Lung (tissue), 12 donors: ENCODE data around the gene FSHB. TPM values are rescaled to one million over a fixed set of nuclear protein-coding genes. Genes with fewer than 3 reads are reported as not detected.

Source experiments
- ATAC-seq: fragments of 200-7000 bp; cut with Tn5 transposase; one replicate; pipeline ENCODE4 v1.9.1; 2020; ENCODE audit warnings: moderate number of reproducible peaks; ENCODE audit not compliant: insufficient read depth, low FRiP score
- DNase-seq, 3 donors: peaks; one replicate each; pipeline ENCODE4 v3.0.0-alpha.2; 2013 to 2017
- H3K27ac ChIP-seq, 2 donors: one replicate each; pipeline ENCODE4 v1.5.1; 2013; ENCODE audit warnings: mild to moderate bottlenecking in 2 of 2, moderate library complexity in 2 of 2, control low read depth in 1 of 2, inconsistent platforms in 1 of 2, low read depth in 1 of 2, low read length in 1 of 2
- H3K27me3 ChIP-seq, 3 donors: one replicate each; pipeline ENCODE4 v1.5.1; 2013; ENCODE audit warnings: low read length in 2 of 3; ENCODE audit not compliant: control insufficient read depth in 3 of 3, insufficient read depth in 3 of 3
- H3K36me3 ChIP-seq, 4 donors: one replicate each; pipeline ENCODE4 v1.5.1; 2013; ENCODE audit warnings: low read length in 4 of 4, mild to moderate bottlenecking in 1 of 4, moderate library complexity in 1 of 4; ENCODE audit not compliant: control insufficient read depth in 4 of 4, insufficient read depth in 4 of 4
- H3K4me1 ChIP-seq, 5 donors: one replicate each; pipeline ENCODE4 v1.5.1; 2013; ENCODE audit warnings: low read length in 5 of 5, mild to moderate bottlenecking in 2 of 5, moderate library complexity in 1 of 5; ENCODE audit not compliant: control insufficient read depth in 5 of 5, insufficient read depth in 5 of 5
- H3K4me3 ChIP-seq: one replicate; pipeline ENCODE4 v1.5.1; 2013; ENCODE audit warnings: mild to moderate bottlenecking, control low read depth, moderate library complexity
- H3K9ac ChIP-seq, 2 donors: one replicate each; pipeline ENCODE4 v1.5.1; 2013; ENCODE audit warnings: low read length in 2 of 2, control low read depth in 1 of 2; ENCODE audit not compliant: insufficient read depth in 1 of 2
- H3K9me3 ChIP-seq, 4 donors: one replicate each; pipeline ENCODE4 v1.5.1; 2013; ENCODE audit warnings: low read length in 3 of 4, mild to moderate bottlenecking in 1 of 4, moderate library complexity in 1 of 4; ENCODE audit not compliant: control insufficient read depth in 4 of 4, insufficient read depth in 3 of 4
- CTCF ChIP-seq: IDR thresholded peaks from 2 replicates; pipeline ENCODE4 v1.5.1; 2012; ENCODE audit warnings: mild to moderate bottlenecking; ENCODE audit errors: control extremely low read depth, extremely low read depth
- WGBS, 2 donors: extraction: QIAGEN DNeasy Blood & Tissue Kit; methylation state at CpG; one replicate each; pipeline ENCODE4 v1.1.7; 2013; 5-methylcytosine and 5-hydroxymethylcytosine counted together
- polyA plus RNA-seq, 2 donors: library from polyadenylated mRNA; stranded (reverse); fragments of 200-250 nt; gene quantifications; one replicate each; pipeline ENCODE4 v1.2.1, GENCODE V29; 2013
- total RNA-seq, 2 donors: library from RNA; depleted of rRNA in 1 of 2; stranded (reverse); fragments of >200 nt in 1 of 2; gene quantifications; one replicate each; pipeline ENCODE4 v1.2.1, GENCODE V29; 2014 to 2021
- donor health status: control.
- donor health status: control.
- donor health status: Bipolar disorder and iron deficiency.
- donor health status: healthy.
- donor health status: DM: yes; HTN: yes; CAD: no.

FSHB gene
- total and polyA plus RNA-seq, 4 donors: not detected

- Histone ChIP-seq H3K4me1 (no peaks in the 10 kb centered on the region), H3K36me3 (no peaks in the 10 kb centered on the region), H3K27me3 (no peaks in the 10 kb centered on the region), H3K27ac (no peak overlapping the region), H3K9ac (no peak overlapping the region), H3K9me3 (no peaks in the 10 kb centered on the region), H3K4me3 (no peak overlapping the region)
- 72 to 75% methylated on average over 5 of the region's 5 CpGs for WGBS, 2 donors
- DNase-seq (no peak), ATAC-seq (no peak)
- no peak for TF ChIP-seq CTCF
Observed at GRCh38 chr11:30206249-30206996, 24.4 kb upstream of the FSHB start.

GRCh38 chr11:30210357-30210756 is 20.5 kb upstream of the FSHB start:
- H3K27me3 ChIP-seq: no peaks in the 10 kb centered on the region
- no peak overlapping the region for H3K4me3 ChIP-seq
- H3K9me3 ChIP-seq: no peaks in the 10 kb centered on the region
- ATAC-seq: no peak
- no peak for DNase-seq
- no peaks in the 10 kb centered on the region for H3K4me1 ChIP-seq
- WGBS, 2 donors: 69 to 74% methylated on average over 2 of the region's 2 CpGs
- H3K36me3 ChIP-seq: no peaks in the 10 kb centered on the region
- H3K9ac ChIP-seq: no peak overlapping the region
- no peak overlapping the region for H3K27ac ChIP-seq
- TF ChIP-seq CTCF: no peak

GRCh38 chr11:30216534-30216933 is 14.3 kb upstream of the FSHB start:
- H3K36me3 ChIP-seq: no peaks in the 10 kb centered on the region
- no peak for TF ChIP-seq CTCF
- whole genome bisulfite sequencing, 2 donors: 32 to 69% methylated on average over 2 of the region's 2 CpGs

GRCh38 chr11:30218278-30218677 is 12.5 kb upstream of the FSHB start:
- Histone ChIP-seq H3K9ac (no peak overlapping the region), H3K27me3 (no peaks in the 10 kb centered on the region), H3K4me3 (no peak overlapping the region), H3K4me1 (no peaks in the 10 kb centered on the region), H3K27ac (no peak overlapping the region), H3K36me3 (no peaks in the 10 kb centered on the region), H3K9me3 (peaks cover 0 to 3% (median 0%) of the 10 kb centered on the region in 4 donors)
- ATAC-seq (no peak), DNase-seq (no peak)
- 87 to 88% methylated on average over 4 of the region's 4 CpGs for WGBS, 2 donors
- no peak for TF ChIP-seq CTCF

More at GRCh38 chr11:30216534-30216933, 14.3 kb upstream of the FSHB start:
- no peak for ATAC-seq
- Histone ChIP-seq H3K9ac (no peak overlapping the region), H3K27ac (no peak overlapping the region), H3K4me3 (no peak overlapping the region), H3K4me1 (no peaks in the 10 kb centered on the region), H3K9me3 (peaks cover 0 to 3% (median 0%) of the 10 kb centered on the region in 4 donors), H3K27me3 (no peaks in the 10 kb centered on the region)
- DNase-seq: no peak
